GM18508 (cell line): ENCODE data around the gene PCDH15.
A peak's percentile ranks its signal among the peaks of the same experiment; 100 is the strongest.
"Not testable (repeated sequence)": the region's sequence is repeated elsewhere in the genome, so short reads cannot be mapped to it uniquely, and the experiment has no call there.

Experiments
- ATAC-seq: cut with Tn5 transposase; IDR thresholded peaks from one replicate; pipeline ENCODE4 v1.9.1; 2021; ENCODE audit warnings: moderate number of reproducible peaks; ENCODE audit not compliant: insufficient read depth, unreplicated experiment

The PCDH15 gene

GRCh38 chr10:54441275-54441674 is 359.8 kb downstream of the PCDH15 start:
- no peak for ATAC-seq

DNA sequence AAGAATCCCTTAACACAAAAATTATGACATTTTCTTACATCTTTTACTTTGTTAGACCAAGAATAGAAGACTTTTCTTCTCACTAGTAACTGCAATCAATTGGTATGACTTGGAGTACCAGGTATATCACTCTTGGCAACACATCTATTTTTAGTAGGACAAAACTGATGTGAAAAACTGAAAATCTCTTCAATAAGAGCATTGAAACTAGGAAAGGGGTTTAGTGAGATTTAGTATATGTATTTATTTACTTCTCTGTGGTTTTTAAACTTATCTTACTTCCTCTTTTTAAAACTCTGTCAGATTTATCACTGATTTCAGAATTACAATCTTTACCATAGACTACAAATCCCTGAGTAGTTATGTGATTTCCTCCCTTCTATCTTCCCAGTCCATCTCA is 366.2 kb downstream of the PCDH15 start:
- ATAC-seq: peak; percentile 78

DNA sequence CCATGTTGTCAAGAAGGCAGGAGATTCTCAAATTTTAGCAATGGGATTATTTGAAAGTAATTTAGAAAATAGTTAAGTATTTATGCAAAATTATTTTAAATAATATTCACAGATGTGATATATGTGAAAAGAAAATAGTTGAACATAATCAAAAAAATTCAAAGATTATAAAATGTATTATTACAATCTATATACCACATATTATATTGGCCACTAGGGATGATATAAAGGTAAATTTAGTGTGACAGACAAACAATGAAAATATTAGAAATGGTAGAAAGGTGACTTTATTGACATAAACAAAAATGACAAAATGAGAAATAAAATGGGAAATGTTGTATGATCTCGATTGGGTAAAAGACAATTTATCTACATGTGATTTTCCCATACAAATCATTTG is 385.5 kb downstream of the PCDH15 start:
- ATAC-seq: no peak

- no peak for ATAC-seq
These were observed 398.5 kb downstream of the PCDH15 start for GRCh38 chr10:54402576-54402975.

DNA sequence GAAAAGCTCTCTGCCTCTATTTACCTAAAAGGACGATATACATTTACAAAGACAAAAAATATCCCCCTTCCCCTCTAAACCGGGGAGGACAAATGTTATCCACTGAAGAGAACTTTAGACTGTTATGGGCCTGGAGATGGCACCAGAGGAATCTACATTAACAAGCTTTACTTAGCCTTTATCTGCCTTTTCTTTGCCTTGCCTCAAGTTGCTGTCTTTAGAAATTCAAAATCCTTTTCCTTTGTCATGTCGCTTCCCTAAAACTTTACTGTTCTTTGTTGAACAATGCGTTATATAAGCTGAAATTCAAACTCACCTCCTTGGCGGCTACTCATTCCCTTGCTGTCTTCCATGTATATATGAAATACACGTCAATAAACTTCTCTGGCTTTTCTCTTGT is 405.0 kb downstream of the PCDH15 start:
- ATAC-seq: no peak

GRCh38 chr10:54394598-54394997 is 406.4 kb downstream of the PCDH15 start:
- ATAC-seq: not testable (repeated sequence)

DNA sequence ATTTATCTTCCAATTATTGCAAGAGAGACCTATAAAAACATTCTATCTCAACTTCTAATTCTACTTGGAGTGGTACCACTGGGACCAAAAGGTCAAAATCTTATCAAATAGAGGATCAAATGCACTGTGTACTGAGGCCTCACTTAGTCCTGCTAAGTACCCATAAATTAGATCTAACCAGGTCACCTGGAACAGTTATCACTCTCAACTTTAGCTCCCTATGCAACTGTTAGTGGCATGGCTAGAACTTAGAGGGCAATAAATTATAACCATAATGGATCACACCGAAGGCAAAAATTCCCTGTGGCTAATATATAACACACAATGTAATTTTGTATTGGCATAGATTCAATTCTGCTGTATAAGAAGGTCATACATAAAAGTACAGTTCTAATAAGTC is 428.9 kb downstream of the PCDH15 start:
- ATAC-seq: no peak

DNA sequence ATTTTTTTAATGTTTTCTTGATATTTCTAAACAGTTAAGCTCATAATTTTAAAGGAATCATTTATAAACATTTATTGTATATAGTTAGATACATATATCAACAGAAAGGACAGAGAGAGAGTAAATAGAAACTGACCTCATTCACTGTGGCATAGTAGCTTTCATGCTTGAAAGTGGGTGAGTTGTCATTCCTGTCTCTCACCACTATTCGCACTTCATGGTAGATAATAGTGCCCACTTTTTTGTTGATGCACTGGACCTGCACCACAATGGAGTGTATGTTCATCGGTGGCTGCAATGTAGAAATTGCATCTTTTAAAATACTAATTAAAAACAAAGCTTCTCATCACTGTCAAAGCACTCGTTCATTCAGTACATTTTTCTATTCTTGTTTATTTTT is 432.0 kb downstream of the PCDH15 start:
- no peak for ATAC-seq

DNA sequence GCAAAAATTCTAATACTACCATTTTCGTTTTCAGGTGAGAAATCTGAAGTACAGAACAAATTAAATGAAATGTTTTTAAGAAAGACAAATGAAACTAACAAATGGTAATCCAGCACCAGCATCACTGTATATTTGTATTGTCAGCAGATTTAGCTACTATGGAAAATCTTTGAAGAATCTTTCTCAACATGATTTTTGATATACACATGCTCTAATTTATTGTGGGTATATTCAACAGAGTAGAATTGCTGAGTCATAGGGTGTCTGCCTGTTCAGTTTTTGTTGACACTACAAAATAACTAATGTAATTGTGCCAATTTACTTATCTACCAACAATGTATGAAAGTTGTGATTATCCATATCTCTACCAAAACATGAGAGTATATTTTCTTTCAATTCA is 437.6 kb downstream of the PCDH15 start:
- ATAC-seq: no peak

- ATAC-seq: no peak
These were observed 459.0 kb downstream of the PCDH15 start for GRCh38 chr10:54342058-54342457.

GRCh38 chr10:54335296-54335695 is 465.7 kb downstream of the PCDH15 start:
- ATAC-seq: no peak

- no peak for ATAC-seq
These were observed 481.7 kb downstream of the PCDH15 start for GRCh38 chr10:54319341-54319740.

DNA sequence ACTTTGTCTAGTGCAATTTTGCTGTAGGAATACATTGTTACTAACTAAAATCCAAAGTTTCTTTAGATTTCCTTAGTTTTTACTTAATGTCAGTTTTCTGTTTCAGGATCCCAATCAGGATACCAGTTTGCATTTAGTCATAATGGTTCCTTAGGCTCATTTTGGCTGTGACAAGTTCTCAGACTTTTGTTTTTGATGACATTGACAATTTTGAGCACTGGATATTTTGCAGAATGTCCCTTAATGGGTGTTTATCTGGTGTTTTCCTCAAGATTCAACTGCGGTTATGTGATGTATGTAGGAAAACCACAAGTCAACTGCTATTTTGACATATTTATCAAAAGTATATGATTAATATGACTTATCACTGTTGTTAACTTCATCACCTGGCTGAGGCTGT is 482.6 kb downstream of the PCDH15 start:
- ATAC-seq: no peak

GRCh38 chr10:54314430-54314829 is 486.6 kb downstream of the PCDH15 start:
- no peak for ATAC-seq

DNA sequence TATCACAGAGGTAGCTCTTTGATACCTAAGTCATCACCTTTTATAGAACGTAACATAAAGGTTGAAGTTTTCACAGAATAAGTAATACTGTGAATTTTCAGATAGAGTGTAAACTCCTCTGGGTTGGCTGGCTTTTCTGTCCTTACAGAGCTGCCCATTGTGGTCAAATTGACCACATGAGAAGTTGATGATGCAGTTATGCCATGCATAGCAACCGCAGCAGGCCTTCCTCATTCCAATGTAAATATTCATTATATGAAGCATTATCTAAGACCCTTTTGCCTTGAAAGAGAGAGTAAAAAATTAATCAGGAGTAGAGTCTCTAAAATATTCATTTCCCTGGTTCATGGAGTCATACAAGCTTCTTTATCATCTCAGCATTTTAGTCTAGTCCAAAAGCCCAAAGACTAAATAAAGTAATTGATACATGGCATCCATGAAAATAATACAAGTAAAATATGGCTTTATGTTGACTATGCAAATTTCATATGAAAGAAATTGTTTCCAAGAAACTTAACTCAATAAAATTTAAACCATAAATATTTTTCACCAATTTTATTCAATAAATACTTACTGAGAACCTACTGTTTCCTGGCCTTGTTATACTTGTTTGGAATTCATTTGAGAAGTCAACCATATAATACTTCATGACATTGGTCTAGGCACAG is 516.4 kb downstream of the PCDH15 start:
- ATAC-seq: no peak

DNA sequence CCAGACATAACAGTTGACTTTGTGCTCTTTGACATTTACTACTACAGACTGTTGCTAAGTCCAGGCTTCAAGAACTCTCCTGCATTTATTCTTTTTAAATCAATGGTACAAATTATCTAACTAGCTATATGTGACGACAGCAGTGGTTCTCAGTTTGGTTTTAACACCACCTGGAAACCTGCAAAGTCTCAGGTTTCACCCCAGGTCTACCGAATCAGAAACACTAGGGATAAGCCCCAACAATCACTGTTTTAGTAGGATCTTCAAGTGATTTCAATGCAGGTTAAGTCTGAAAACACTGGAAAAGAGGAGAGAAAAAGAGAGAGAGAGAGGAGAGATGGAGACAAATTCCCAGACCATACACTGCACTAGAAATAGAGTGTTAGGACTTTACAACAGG is 519.0 kb downstream of the PCDH15 start:
- ATAC-seq: no peak

DNA sequence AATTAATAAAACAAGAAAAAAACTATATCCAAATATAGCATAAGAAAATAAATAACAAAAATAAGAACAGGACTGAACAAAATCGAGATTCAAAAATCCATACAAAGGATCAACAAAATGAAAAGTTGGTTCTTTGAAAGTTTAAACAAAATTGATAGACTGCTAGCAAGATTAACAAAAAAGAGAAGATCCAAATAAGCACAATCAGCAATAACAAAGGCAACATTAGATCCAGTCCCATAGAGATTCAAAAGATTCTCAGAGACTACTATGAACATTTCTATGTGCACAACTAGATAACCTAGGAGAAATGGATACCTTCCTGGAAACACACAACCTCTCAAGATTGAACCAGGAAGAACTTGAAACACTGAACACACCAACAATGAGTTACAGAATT is 534.6 kb downstream of the PCDH15 start:
- no peak for ATAC-seq

DNA sequence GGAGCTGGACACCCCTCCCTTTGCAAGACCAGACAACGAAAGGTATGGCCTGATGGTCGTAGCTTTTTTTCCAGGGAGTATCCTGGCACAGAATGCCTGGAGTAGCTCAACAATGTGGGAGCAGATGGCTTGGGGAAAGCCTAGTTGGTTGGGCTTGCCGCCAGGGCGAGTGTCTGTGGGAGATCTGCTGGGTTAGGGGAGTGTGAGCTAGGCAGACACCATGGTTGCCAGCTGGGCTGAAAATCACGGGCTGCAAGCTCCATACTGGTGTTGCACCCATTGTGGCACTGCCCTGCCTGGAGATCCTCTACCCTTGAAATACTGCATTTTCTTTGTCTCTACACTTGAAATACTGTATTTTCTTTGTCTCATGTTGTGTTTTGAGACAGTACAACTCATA is 538.3 kb downstream of the PCDH15 start:
- ATAC-seq: no peak

DNA sequence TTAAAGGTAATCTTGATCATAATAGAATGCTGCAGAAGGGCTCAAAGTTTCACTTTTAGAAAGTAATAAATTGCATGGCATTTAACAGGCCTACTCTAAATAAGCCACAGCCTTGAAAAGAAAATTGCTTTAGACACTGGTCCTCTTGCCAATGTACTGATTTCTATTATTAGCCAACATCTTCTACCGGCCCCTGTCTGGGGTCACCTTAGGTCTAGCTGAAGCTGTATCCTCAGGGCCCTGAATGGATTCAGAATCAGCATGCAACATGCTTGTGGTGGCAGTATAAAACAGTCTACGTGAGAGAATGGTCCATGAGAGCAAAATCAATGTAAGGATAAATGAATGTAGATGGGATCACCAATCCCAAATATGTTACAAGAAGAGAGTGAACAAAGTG is 541.9 kb downstream of the PCDH15 start:
- no peak for ATAC-seq

DNA sequence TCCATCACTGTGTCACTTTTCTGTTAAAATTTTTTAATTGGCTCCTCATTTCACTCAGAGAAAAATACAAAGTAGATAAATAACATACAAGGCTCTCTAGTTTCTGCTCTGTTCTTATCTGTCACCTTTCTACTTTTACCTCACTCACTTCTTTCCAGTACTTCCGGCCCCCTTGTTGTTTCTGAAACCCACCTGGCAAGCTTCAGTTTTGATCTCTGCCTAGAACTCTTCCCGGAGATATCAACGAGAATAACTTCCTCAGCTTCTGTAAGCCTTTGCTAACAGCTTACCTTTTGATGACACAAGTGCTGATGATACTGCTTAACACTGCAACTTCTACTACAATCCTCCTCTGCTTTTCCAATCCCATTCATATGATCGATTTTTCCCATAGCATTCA is 566.2 kb downstream of the PCDH15 start:
- ATAC-seq: no peak

DNA sequence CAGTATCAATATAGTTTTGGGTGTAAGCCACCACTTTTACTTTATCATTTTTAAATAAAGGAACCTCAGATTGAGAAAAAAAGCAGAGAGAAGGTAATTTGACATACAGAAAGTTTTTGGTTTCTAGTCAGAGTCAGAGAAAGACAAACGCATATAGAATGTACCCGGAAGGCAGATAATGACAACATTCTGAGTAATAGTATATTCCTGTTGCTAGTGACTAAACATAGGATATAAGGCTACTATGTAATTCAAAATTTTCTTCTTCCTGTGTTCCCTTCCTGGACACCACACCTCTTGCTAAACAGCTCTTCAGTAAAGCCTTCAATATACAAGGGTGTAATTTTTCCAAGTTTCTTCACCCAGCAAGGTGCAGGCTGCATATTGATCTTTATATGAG is 597.6 kb downstream of the PCDH15 start:
- no peak for ATAC-seq

DNA sequence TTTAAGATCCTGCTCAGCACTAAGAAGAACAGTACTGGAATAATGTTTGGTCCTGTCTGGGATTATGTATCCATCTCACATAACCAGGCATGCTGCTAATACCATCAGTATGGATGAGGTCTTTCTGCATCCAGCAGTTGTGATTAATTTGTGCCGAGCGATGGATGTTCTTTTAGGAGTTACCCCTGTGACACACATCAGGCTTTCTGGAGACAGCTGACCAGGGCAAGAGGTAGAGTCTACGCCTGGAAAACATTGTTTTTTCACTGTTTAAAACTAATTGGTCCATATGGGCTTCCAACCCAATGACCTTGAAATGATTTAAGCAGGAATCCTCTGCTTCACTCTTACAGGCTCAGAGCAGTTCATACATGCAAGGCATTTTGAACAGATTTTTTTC is 603.0 kb downstream of the PCDH15 start:
- no peak for ATAC-seq

DNA sequence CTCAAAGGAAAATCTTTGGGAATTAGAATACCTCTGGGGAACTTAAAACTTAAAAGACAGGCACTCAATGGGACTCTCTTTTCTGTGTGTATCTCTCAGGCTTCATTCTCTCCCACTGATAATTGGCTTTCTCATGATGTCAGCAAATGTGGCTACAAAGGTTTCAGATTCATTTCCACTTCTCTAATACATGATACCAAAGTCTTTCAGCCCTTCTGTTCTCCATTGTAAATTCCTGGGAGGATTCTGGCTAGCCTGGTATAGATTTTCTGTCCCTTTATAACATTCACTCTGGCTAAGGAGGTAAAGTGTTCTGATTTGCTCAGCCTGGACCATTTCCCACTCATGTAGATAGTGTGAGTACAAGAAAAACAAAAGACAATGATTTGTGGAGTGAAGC is 606.2 kb downstream of the PCDH15 start:
- no peak for ATAC-seq
